Measurements from ENCODE around the gene URM1. TPM values are rescaled to one million over a fixed set of nuclear protein-coding genes. Genes with fewer than 3 reads are reported as not detected.

The URM1 gene
- total and polyA plus RNA-seq, 3 experiments from 2014 or later = 56.3 to 108 (median 100) TPM

- Mint-ChIP-seq H3K4me3 (peak overlapping the region in 3 of 7 donors; percentile 8 to 51 (median 28)), H3K36me3 (peaks cover 0 to 25% (median 0%) of the 10 kb centered on the region in 3 donors), H3K9me3 (no peaks in the 10 kb centered on the region), H3K4me1 (peaks cover 36 to 39% (median 38%) of the 10 kb centered on the region in 3 donors), H3K27ac (peak overlapping the region in 1 of 8 donors; percentile 80), H3K27me3 (peaks cover 8 to 10% of the 10 kb centered on the region in 2 donors)
- no peak overlapping the region for H3K4me3 ChIP-seq (ENCODE audit: low read length)
- H3K27me3 ChIP-seq (ENCODE audit: insufficient read depth, low read length, poor library complexity, severe bottlenecking) = no peaks in the 10 kb centered on the region
- CTCF ChIA-PET = no interaction called here
- no peaks in the 10 kb centered on the region for H3K9me3 ChIP-seq (ENCODE audit: low read length)
- H3K36me3 ChIP-seq (ENCODE audit: insufficient read depth, low read length) = peaks cover 4% of the 10 kb centered on the region
- H3K27ac ChIP-seq (ENCODE audit: low read depth, low read length) = no peak overlapping the region
- POLR2A ChIA-PET = no interaction called here
- H3K4me1 ChIP-seq (ENCODE audit: insufficient read depth, low read length) = peaks cover 18% of the 10 kb centered on the region
- DNase-seq = no peak
Observed at GRCh38 chr9:128369024-128369706, 2.0 kb upstream of the URM1 start.

GRCh38 chr9:128370367-128370751, 815 bp upstream of the URM1 start:
- Histone ChIP-seq H3K36me3 (ENCODE audit: insufficient read depth, low read length) (peaks cover 4% of the 10 kb centered on the region), H3K4me1 (ENCODE audit: insufficient read depth, low read length) (peaks cover 18% of the 10 kb centered on the region), H3K9me3 (ENCODE audit: low read length) (no peaks in the 10 kb centered on the region), H3K27me3 (ENCODE audit: insufficient read depth, low read length, poor library complexity, severe bottlenecking) (no peaks in the 10 kb centered on the region), H3K27ac (ENCODE audit: low read depth, low read length) (peak overlapping the region; percentile 95), H3K4me3 (ENCODE audit: low read length) (peak overlapping the region; percentile 90)
- H3K36me3 Mint-ChIP-seq = peaks cover 0 to 33% (median 0%) of the 10 kb centered on the region in 3 donors
- no peak for DNase-seq
- ChIA-PET CTCF (interaction anchor here (1.2 to 2.1 kb wide), 2 partner anchors 8 to 17 kb away, joined by 3 to 16 read pairs; no protein-coding TSS in a partner anchor), POLR2A (interaction anchor here (2.3 kb wide), 1 partner anchor 9 kb away, joined by 16 read pairs; no protein-coding TSS in a partner anchor)
- H3K4me1 Mint-ChIP-seq = peaks cover 38 to 39% (median 38%) of the 10 kb centered on the region in 3 donors
- peaks cover 8 to 10% of the 10 kb centered on the region in 2 donors for H3K27me3 Mint-ChIP-seq
- H3K4me3 Mint-ChIP-seq = peak overlapping the region; percentile 93 to 98 (median 97)
- H3K9me3 Mint-ChIP-seq = no peaks in the 10 kb centered on the region
- H3K27ac Mint-ChIP-seq = peak overlapping the region; percentile 90 to 99 (median 97)

- Mint-ChIP-seq H3K36me3 (peaks cover 0 to 36% (median 0%) of the 10 kb centered on the region in 3 donors), H3K27me3 (peaks cover 6 to 7% of the 10 kb centered on the region in 2 donors), H3K4me1 (peaks cover 38 to 39% (median 38%) of the 10 kb centered on the region in 3 donors), H3K27ac (peak overlapping the region; percentile 90 to 99 (median 97)), H3K9me3 (no peaks in the 10 kb centered on the region), H3K4me3 (peak overlapping the region; percentile 93 to 98 (median 97))
- POLR2A ChIA-PET = interaction anchor here (0.6 to 2.3 kb wide), 5 partner anchors 10 to 417 kb away, joined by 4 to 16 read pairs (median 4); partner anchors contain the start of genes CERCAM, GOLGA2 and SWI5
- DNase-seq = no peak
- Histone ChIP-seq H3K4me3 (ENCODE audit: low read length) (peak overlapping the region; percentile 90), H3K4me1 (ENCODE audit: insufficient read depth, low read length) (peaks cover 18% of the 10 kb centered on the region), H3K27ac (ENCODE audit: low read depth, low read length) (peak overlapping the region; percentile 95), H3K9me3 (ENCODE audit: low read length) (no peaks in the 10 kb centered on the region), H3K36me3 (ENCODE audit: insufficient read depth, low read length) (peaks cover 4% of the 10 kb centered on the region), H3K27me3 (ENCODE audit: insufficient read depth, low read length, poor library complexity, severe bottlenecking) (no peaks in the 10 kb centered on the region)
- CTCF ChIA-PET = interaction anchor here (0.8 to 2.1 kb wide), 5 partner anchors 10 to 446 kb away, joined by 3 to 16 read pairs (median 3); partner anchors contain the start of gene ENDOG
Observed at GRCh38 chr9:128371630-128372117, 500 bp downstream of the URM1 start.

- Histone ChIP-seq H3K36me3 (ENCODE audit: insufficient read depth, low read length) (peaks cover 4% of the 10 kb centered on the region), H3K4me1 (ENCODE audit: insufficient read depth, low read length) (peaks cover 18% of the 10 kb centered on the region), H3K9me3 (ENCODE audit: low read length) (no peaks in the 10 kb centered on the region), H3K4me3 (ENCODE audit: low read length) (peak overlapping the region; percentile 90), H3K27ac (ENCODE audit: low read depth, low read length) (peak overlapping the region; percentile 95), H3K27me3 (ENCODE audit: insufficient read depth, low read length, poor library complexity, severe bottlenecking) (no peaks in the 10 kb centered on the region)
- Mint-ChIP-seq H3K27me3 (peaks cover under 1 to 1% of the 10 kb centered on the region in 2 donors), H3K4me3 (peak overlapping the region; percentile 93 to 98 (median 97)), H3K27ac (peak overlapping the region in 7 of 8 donors; percentile 90 to 99 (median 97)), H3K36me3 (peaks cover 0 to 41% (median 0%) of the 10 kb centered on the region in 3 donors), H3K4me1 (peaks cover 38 to 40% (median 39%) of the 10 kb centered on the region in 3 donors), H3K9me3 (no peaks in the 10 kb centered on the region)
- ChIA-PET CTCF (interaction anchor here (1.5 to 1.6 kb wide), 2 partner anchors 10 to 446 kb away, joined by 3 to 5 read pairs; partner anchors contain the start of gene ENDOG), POLR2A (interaction anchor here (1.5 to 2.3 kb wide), 2 partner anchors 10 to 48 kb away, joined by 5 to 16 read pairs; partner anchors contain the start of gene CERCAM)
- no peak for DNase-seq
Observed at GRCh38 chr9:128372188-128372641, 1.0 kb downstream of the URM1 start.

- peak overlapping the region; percentile 11 for H3K27ac ChIP-seq (ENCODE audit: low read depth, low read length)
- no peak for DNase-seq
- Mint-ChIP-seq H3K27me3 (no peaks in the 10 kb centered on the region), H3K36me3 (peaks cover 0 to 43% (median 0%) of the 10 kb centered on the region in 3 donors), H3K9me3 (no peaks in the 10 kb centered on the region), H3K4me3 (peak overlapping the region; percentile 93 to 98 (median 97)), H3K27ac (peak overlapping the region in 4 of 8 donors; percentile 61 to 97 (median 91)), H3K4me1 (peaks cover 38 to 40% (median 39%) of the 10 kb centered on the region in 3 donors)
- peaks cover 5% of the 10 kb centered on the region for H3K36me3 ChIP-seq (ENCODE audit: insufficient read depth, low read length)
- peaks cover 18% of the 10 kb centered on the region for H3K4me1 ChIP-seq (ENCODE audit: insufficient read depth, low read length)
- ChIA-PET POLR2A (no interaction called here), CTCF (interaction anchor here (1.5 kb wide), 1 partner anchor 11 kb away, joined by 5 read pairs; no protein-coding TSS in a partner anchor)
- H3K9me3 ChIP-seq (ENCODE audit: low read length) = no peaks in the 10 kb centered on the region
- H3K4me3 ChIP-seq (ENCODE audit: low read length) = no peak overlapping the region
- H3K27me3 ChIP-seq (ENCODE audit: insufficient read depth, low read length, poor library complexity, severe bottlenecking) = no peaks in the 10 kb centered on the region
Observed at GRCh38 chr9:128372784-128373183, 1.6 kb downstream of the URM1 start.

- Mint-ChIP-seq H3K27me3 (no peaks in the 10 kb centered on the region), H3K4me3 (no peak overlapping the region), H3K27ac (no peak overlapping the region), H3K36me3 (peaks cover 0 to 55% (median 0%) of the 10 kb centered on the region in 3 donors), H3K4me1 (peaks cover 39 to 41% (median 40%) of the 10 kb centered on the region in 3 donors), H3K9me3 (no peaks in the 10 kb centered on the region)
- Histone ChIP-seq H3K27ac (ENCODE audit: low read depth, low read length) (no peak overlapping the region), H3K4me1 (ENCODE audit: insufficient read depth, low read length) (peaks cover 18% of the 10 kb centered on the region), H3K4me3 (ENCODE audit: low read length) (no peak overlapping the region), H3K27me3 (ENCODE audit: insufficient read depth, low read length, poor library complexity, severe bottlenecking) (no peaks in the 10 kb centered on the region), H3K36me3 (ENCODE audit: insufficient read depth, low read length) (peaks cover 7% of the 10 kb centered on the region), H3K9me3 (ENCODE audit: low read length) (no peaks in the 10 kb centered on the region)
- ChIA-PET POLR2A (no interaction called here), CTCF (no interaction called here)
- DNase-seq = no peak
Observed at GRCh38 chr9:128374221-128374675, 3.1 kb downstream of the URM1 start.

GRCh38 chr9:128375865-128376264, 4.7 kb downstream of the URM1 start:
- DNase-seq = no peak
- peak overlapping the region in 1 of 7 donors; percentile 67 for H3K4me3 Mint-ChIP-seq

More at GRCh38 chr9:128375865-128376264, 4.7 kb downstream of the URM1 start:
- Mint-ChIP-seq H3K9me3 (no peaks in the 10 kb centered on the region), H3K27me3 (no peaks in the 10 kb centered on the region), H3K4me1 (peaks cover 30 to 35% (median 33%) of the 10 kb centered on the region in 3 donors), H3K27ac (no peak overlapping the region), H3K36me3 (peaks cover 0 to 60% (median 0%) of the 10 kb centered on the region in 3 donors)
- ChIA-PET POLR2A (no interaction called here), CTCF (no interaction called here)
- Histone ChIP-seq H3K4me1 (ENCODE audit: insufficient read depth, low read length) (peaks cover 12% of the 10 kb centered on the region), H3K36me3 (ENCODE audit: insufficient read depth, low read length) (peaks cover 12% of the 10 kb centered on the region), H3K27me3 (ENCODE audit: insufficient read depth, low read length, poor library complexity, severe bottlenecking) (no peaks in the 10 kb centered on the region), H3K9me3 (ENCODE audit: low read length) (no peaks in the 10 kb centered on the region), H3K27ac (ENCODE audit: low read depth, low read length) (no peak overlapping the region), H3K4me3 (ENCODE audit: low read length) (no peak overlapping the region)
